HepG2 (cell line): ENCODE measurements around the gene NUDT8. TPM values are rescaled to one million over a fixed set of nuclear protein-coding genes. Genes with fewer than 3 reads are reported as not detected.

ENCODE experiments used
- AGO1 ChIP-seq: fragments of 200-400 bp; formaldehyde crosslinking; IDR thresholded peaks from 2 replicates; pipeline ENCODE4 v1.6.1; 2017; ENCODE audit warnings: mild to moderate bottlenecking, low read depth, low read length, moderate library complexity; ENCODE audit not compliant: poor library complexity, severe bottlenecking
- ATRX ChIP-seq: sonication (generic); formaldehyde crosslinking; IDR thresholded peaks from 2 replicates; pipeline ENCODE4 v1.4.0; 2020; ENCODE audit warnings: missing genetic modification reagents, borderline replicate concordance
- IKZF1 ChIP-seq: fragments of 450-650 bp; IDR thresholded peaks from 2 replicates; pipeline ENCODE4 v1.7.1; 2016
- MYPOP ChIP-seq: sonication (generic); formaldehyde crosslinking; IDR thresholded peaks from 2 replicates; pipeline ENCODE4 v1.8.1; 2023; ENCODE audit warnings: mild to moderate bottlenecking, moderate library complexity, missing genetic modification reagents
- MZF1 ChIP-seq: sonication (generic); formaldehyde crosslinking; IDR thresholded peaks from 2 replicates; pipeline ENCODE4 v1.8.1; 2023; ENCODE audit warnings: mild to moderate bottlenecking, missing genetic modification reagents, borderline replicate concordance
- PRMT3 ChIP-seq: sonication (generic); formaldehyde crosslinking; IDR thresholded peaks from 2 replicates; pipeline ENCODE4 v1.8.1; 2022; ENCODE audit warnings: low read depth, mild to moderate bottlenecking, moderate library complexity, missing genetic modification reagents, borderline replicate concordance
- TRAFD1 ChIP-seq: sonication (generic); formaldehyde crosslinking; IDR thresholded peaks from 2 replicates; pipeline ENCODE4 v1.5.1; 2020; ENCODE audit warnings: missing genetic modification reagents, mild to moderate bottlenecking, borderline replicate concordance
- ZFP36L1 ChIP-seq: sonication (generic); formaldehyde crosslinking; IDR thresholded peaks from 2 replicates; pipeline ENCODE4 v1.8.0; 2022; ENCODE audit warnings: mild to moderate bottlenecking, missing genetic modification reagents, moderate library complexity
- ZNF781 ChIP-seq: sonication (generic); formaldehyde crosslinking; IDR thresholded peaks from 2 replicates; pipeline ENCODE4 v1.5.1; 2020; ENCODE audit warnings: borderline replicate concordance, mild to moderate bottlenecking, missing genetic modification reagents; ENCODE audit errors: not compliant biosample characterization
- ZNF792 ChIP-seq: IDR thresholded peaks from 2 replicates; pipeline ENCODE4 v1.6.1; 2016
- polyA plus RNA-seq, 8 experiments: library from polyadenylated mRNA; depleted of rRNA in 3 of 8; stranded (reverse) in 7 of 8; unstranded in 1 of 8; fragments of >200 nt; fragmentation: Illumina TruSeq in 4 of 8; extraction: Trizol in 4 of 8; gene quantifications; 2 replicates each; pipeline versions ENCODE4 v1.2.1 to v1.2.3, GENCODE V29; 2011 to 2016; ENCODE audit warnings: low read depth in 4 of 8, missing spikeins in 1 of 8, mixed read lengths in 1 of 8; ENCODE audit not compliant: insufficient read depth in 1 of 8
- total RNA-seq, 5 experiments: library from RNA; depleted of rRNA; stranded (reverse); fragments of >200 nt; fragmentation: Illumina TruSeq; extraction: Trizol; gene quantifications; 2 replicates each; pipeline ENCODE4 v1.2.3, GENCODE V29; 2016; ENCODE audit warnings: low read depth in 1 of 5
- TF ChIP-seq, protein P1 (sequence below): sonication (generic); formaldehyde crosslinking; IDR thresholded peaks from 2 replicates; pipeline ENCODE4 v1.5.0; 2020; ENCODE audit warnings: missing genetic modification reagents
- TF ChIP-seq, protein P2 (sequence below): sonication (generic); formaldehyde crosslinking; IDR thresholded peaks from one replicate; pipeline ENCODE4 v1.5.1; 2020; ENCODE audit warnings: mild to moderate bottlenecking, missing genetic modification reagents; ENCODE audit errors: not compliant biosample characterization
- TF ChIP-seq, protein P3 (sequence below): sonication (generic); formaldehyde crosslinking; IDR thresholded peaks from 2 replicates; pipeline ENCODE4 v1.5.0; 2020; ENCODE audit warnings: missing genetic modification reagents

NUDT8 gene
- total and polyA plus RNA-seq, 2 of the 13 experiments (the other 11 are each of a cell fraction or from before 2014, with no cell fraction given) = 6.7 to 25.8 TPM

DNA sequence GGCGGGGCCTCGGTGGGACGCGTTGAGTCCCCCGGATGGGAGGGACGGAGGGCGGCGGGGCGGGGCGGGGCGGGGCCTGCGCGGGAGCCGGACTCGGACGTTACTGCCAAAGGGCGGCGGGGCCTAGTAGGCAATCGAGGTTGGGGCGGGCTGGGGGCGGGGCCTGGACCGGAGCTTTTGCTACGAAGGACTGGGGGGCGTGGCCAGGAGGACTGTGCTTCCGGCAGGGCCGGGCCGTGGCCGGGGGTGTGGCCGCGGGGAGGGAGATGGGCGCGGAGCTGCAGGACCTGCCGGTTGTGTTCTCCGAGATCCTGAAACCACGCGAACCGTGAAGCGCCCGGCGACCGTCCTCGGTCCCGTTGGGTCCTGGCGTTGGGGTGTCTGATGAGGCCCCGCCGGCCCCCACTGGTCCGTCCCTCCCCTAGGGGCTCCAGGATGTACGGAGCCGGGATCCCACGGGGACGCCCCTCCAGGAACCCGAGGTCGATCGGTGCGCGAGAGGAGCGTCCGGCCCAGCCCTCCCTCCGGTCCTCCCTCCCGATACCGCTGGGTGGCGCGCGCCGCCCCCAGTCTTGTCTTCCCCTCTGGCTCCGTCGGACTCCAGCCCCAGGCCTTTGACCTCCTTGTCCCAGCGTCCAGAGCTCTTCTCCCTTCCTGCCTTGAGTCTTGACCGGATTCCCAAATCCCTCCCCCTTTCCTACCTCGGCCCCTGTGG lies 648 bp upstream of the NUDT8 start (continued):
- TF ChIP-seq ZNF792 (no peak; the same call in 1 of the 2 replicates), PRMT3 (no peak), IKZF1 (no peak), ZNF781 (no peak), MZF1 (CRISPR knock-in tag) (peak; percentile 53; the same call in 1 of the 2 replicates), MYPOP (no peak), ATRX (CRISPR knock-in tag) (no peak), TRAFD1 (CRISPR knock-in tag) (0 out of 2 replicates have a peak, but pooled peaks have one; percentile 30), AGO1 (peak; percentile 90), ZFP36L1 (CRISPR knock-in tag) (no peak)
- TF ChIP-seq, protein P1, sequence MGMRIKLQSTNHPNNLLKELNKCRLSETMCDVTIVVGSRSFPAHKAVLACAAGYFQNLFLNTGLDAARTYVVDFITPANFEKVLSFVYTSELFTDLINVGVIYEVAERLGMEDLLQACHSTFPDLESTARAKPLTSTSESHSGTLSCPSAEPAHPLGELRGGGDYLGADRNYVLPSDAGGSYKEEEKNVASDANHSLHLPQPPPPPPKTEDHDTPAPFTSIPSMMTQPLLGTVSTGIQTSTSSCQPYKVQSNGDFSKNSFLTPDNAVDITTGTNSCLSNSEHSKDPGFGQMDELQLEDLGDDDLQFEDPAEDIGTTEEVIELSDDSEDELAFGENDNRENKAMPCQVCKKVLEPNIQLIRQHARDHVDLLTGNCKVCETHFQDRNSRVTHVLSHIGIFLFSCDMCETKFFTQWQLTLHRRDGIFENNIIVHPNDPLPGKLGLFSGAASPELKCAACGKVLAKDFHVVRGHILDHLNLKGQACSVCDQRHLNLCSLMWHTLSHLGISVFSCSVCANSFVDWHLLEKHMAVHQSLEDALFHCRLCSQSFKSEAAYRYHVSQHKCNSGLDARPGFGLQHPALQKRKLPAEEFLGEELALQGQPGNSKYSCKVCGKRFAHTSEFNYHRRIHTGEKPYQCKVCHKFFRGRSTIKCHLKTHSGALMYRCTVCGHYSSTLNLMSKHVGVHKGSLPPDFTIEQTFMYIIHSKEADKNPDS (CRISPR knock-in tag) = no peak; the same call in 1 of the 2 replicates
- TF ChIP-seq, protein P2, sequence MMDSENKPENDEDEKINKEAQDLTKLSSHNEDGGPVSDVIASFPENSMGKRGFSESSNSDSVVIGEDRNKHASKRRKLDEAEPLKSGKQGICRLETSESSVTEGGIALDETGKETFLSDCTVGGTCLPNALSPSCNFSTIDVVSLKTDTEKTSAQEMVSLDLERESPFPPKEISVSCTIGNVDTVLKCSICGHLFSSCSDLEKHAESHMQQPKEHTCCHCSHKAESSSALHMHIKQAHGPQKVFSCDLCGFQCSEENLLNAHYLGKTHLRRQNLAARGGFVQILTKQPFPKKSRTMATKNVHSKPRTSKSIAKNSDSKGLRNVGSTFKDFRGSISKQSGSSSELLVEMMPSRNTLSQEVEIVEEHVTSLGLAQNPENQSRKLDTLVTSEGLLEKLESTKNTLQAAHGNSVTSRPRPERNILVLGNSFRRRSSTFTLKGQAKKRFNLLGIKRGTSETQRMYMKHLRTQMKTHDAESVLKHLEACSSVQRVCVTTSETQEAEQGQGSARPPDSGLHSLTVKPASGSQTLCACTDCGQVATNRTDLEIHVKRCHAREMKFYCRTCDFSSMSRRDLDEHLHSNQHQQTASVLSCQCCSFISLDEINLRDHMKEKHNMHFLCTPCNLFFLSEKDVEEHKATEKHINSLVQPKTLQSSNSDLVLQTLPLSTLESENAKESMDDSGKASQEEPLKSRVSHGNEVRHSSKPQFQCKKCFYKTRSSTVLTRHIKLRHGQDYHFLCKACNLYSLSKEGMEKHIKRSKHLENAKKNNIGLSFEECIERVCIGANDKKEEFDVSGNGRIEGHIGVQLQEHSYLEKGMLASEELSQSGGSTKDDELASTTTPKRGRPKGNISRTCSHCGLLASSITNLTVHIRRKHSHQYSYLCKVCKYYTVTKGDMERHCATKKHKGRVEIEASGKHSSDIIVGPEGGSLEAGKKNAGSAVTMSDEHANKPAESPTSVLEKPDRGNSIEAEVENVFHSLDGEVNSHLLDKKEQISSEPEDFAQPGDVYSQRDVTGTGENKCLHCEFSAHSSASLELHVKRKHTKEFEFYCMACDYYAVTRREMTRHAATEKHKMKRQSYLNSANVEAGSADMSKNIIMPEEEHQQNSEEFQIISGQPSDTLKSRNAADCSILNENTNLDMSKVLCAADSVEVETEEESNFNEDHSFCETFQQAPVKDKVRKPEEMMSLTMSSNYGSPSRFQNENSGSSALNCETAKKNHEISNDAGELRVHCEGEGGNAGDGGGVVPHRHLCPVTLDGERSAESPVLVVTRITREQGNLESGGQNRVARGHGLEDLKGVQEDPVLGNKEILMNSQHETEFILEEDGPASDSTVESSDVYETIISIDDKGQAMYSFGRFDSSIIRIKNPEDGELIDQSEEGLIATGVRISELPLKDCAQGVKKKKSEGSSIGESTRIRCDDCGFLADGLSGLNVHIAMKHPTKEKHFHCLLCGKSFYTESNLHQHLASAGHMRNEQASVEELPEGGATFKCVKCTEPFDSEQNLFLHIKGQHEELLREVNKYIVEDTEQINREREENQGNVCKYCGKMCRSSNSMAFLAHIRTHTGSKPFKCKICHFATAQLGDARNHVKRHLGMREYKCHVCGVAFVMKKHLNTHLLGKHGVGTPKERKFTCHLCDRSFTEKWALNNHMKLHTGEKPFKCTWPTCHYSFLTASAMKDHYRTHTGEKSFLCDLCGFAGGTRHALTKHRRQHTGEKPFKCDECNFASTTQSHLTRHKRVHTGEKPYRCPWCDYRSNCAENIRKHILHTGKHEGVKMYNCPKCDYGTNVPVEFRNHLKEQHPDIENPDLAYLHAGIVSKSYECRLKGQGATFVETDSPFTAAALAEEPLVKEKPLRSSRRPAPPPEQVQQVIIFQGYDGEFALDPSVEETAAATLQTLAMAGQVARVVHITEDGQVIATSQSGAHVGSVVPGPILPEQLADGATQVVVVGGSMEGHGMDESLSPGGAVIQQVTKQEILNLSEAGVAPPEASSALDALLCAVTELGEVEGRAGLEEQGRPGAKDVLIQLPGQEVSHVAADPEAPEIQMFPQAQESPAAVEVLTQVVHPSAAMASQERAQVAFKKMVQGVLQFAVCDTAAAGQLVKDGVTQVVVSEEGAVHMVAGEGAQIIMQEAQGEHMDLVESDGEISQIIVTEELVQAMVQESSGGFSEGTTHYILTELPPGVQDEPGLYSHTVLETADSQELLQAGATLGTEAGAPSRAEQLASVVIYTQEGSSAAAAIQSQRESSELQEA (CRISPR knock-in tag) = peak; percentile 22
- TF ChIP-seq, protein P3, sequence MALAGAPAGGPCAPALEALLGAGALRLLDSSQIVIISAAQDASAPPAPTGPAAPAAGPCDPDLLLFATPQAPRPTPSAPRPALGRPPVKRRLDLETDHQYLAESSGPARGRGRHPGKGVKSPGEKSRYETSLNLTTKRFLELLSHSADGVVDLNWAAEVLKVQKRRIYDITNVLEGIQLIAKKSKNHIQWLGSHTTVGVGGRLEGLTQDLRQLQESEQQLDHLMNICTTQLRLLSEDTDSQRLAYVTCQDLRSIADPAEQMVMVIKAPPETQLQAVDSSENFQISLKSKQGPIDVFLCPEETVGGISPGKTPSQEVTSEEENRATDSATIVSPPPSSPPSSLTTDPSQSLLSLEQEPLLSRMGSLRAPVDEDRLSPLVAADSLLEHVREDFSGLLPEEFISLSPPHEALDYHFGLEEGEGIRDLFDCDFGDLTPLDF (CRISPR knock-in tag) = no peak
